AG04449 (cell line): ENCODE data around the gene RNU7-1.
A peak's percentile ranks its signal among the peaks of the same experiment; 100 is the strongest.

Experiments
- CTCF ChIA-PET: fragments of 350-600 bp; formaldehyde crosslinking; extraction: SDS; loops from one replicate; lab custom pipeline; 2021; ENCODE audit warnings: antibody characterized with exemption; lab: Yijun Ruan, JAX
- POLR2A ChIA-PET: fragments of 400-600, 350-600 bp; formaldehyde crosslinking; extraction: SDS; loops from one replicate; lab custom pipeline; 2020; ENCODE audit warnings: antibody characterized with exemption, inconsistent platforms; lab: Yijun Ruan, JAX
- DNase-seq: peaks from one replicate; pipeline ENCODE4 v3.0.0-alpha.2; 2010; ENCODE audit warnings: low read depth, low spot score
- H3K4me3 ChIP-seq: 2 replicates; pipeline ENCODE4 v1.5.1; 2011; ENCODE audit warnings: low read depth, mild to moderate bottlenecking, control low read depth, low read length
- TF ChIP-seq, protein P1 (sequence below): IDR thresholded peaks from one replicate; pipeline ENCODE4 v1.5.1; 2011; ENCODE audit warnings: mild to moderate bottlenecking, moderate library complexity, low read length, control low read depth, inconsistent platforms; ENCODE audit not compliant: insufficient read depth; ENCODE audit errors: missing control alignments

The RNU7-1 gene

DNA sequence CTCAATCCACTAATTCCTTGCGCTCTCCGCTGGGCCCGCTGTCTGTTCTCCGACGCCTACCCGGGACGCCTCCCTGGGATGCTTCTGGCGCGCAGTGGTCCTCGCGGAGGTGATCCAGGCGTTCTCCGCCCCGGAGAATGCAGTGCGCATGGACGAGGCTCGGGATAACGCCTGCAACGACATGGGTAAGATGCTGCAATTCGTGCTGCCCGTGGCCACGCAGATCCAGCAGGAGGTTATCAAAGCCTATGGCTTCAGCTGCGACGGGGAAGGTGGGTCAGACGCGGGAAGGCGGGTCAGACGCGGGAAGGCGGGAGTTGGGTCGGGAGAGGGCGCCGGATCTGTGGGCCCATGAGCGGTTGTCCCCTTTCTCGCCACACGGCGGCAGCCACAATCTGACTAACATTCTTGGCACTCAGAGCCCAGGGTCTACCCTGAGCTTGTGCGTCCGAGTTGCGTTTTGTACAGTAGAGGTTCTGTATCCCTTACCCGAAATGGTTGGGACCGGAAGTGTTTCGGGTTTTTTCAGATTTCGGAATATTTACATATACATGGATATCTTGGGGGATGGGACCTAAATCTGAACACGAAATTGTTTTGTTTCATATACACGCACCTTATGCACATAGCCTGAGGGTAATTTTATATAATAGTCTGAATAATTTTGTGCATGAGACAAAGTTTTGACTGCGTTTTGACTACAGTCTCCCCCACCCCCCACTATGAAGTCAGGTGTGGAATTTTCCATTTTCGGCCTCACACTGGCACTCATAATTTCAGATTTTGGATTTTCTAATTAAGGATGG, 968 bp downstream of the RNU7-1 start:
- peak overlapping the region; percentile 66 for H3K4me3 ChIP-seq
- TF ChIP-seq, protein P1, sequence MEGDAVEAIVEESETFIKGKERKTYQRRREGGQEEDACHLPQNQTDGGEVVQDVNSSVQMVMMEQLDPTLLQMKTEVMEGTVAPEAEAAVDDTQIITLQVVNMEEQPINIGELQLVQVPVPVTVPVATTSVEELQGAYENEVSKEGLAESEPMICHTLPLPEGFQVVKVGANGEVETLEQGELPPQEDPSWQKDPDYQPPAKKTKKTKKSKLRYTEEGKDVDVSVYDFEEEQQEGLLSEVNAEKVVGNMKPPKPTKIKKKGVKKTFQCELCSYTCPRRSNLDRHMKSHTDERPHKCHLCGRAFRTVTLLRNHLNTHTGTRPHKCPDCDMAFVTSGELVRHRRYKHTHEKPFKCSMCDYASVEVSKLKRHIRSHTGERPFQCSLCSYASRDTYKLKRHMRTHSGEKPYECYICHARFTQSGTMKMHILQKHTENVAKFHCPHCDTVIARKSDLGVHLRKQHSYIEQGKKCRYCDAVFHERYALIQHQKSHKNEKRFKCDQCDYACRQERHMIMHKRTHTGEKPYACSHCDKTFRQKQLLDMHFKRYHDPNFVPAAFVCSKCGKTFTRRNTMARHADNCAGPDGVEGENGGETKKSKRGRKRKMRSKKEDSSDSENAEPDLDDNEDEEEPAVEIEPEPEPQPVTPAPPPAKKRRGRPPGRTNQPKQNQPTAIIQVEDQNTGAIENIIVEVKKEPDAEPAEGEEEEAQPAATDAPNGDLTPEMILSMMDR = peak; percentile 89
- CTCF ChIA-PET = interaction anchor here (0.7 to 11.4 kb wide), 26 partner anchors 11 to 200 kb away, joined by 3 to 226 read pairs (median 4); partner anchors contain the start of genes C1RL, LPCAT3, SPSB2 and TPI1
- POLR2A ChIA-PET = interaction anchor here (0.7 to 4.7 kb wide), 20 partner anchors 10 to 404 kb away, joined by 3 to 46 read pairs (median 4); partner anchors contain the start of genes C1RL, C1S, LPCAT3 and SPSB2
- DNase-seq = no peak

DNA sequence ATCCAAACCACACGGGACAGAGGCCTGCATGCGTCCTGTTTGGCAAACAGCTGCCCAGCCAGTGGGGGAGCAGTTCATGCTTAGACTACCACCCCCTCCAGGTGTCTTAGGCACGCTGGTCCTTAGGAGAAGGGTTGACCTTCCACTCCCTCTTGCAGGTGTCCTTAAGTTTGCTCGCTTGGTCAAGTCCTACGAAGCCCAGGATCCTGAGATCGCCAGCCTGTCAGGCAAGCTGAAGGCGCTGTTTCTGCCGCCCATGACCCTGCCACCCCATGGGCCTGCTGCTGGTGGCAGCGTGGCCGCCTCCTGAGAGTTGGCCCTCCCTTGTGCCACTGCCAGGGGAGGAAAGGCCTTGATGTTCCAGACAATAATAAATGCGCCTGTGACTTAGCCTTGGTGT, 2.0 kb downstream of the RNU7-1 start:
- DNase-seq = no peak
- no peak overlapping the region for H3K4me3 ChIP-seq
- ChIA-PET CTCF (interaction anchor here (0.8 to 11.4 kb wide), 18 partner anchors 8 to 199 kb away, joined by 3 to 226 read pairs (median 4); partner anchors contain the start of genes C1R, C1RL, SPSB2 and TPI1), POLR2A (interaction anchor here (0.7 to 4.7 kb wide), 5 partner anchors 16 to 164 kb away, joined by 3 to 46 read pairs (median 8); partner anchors contain the start of genes C1RL and TPI1)
- TF ChIP-seq, protein P1 = no peak

DNA sequence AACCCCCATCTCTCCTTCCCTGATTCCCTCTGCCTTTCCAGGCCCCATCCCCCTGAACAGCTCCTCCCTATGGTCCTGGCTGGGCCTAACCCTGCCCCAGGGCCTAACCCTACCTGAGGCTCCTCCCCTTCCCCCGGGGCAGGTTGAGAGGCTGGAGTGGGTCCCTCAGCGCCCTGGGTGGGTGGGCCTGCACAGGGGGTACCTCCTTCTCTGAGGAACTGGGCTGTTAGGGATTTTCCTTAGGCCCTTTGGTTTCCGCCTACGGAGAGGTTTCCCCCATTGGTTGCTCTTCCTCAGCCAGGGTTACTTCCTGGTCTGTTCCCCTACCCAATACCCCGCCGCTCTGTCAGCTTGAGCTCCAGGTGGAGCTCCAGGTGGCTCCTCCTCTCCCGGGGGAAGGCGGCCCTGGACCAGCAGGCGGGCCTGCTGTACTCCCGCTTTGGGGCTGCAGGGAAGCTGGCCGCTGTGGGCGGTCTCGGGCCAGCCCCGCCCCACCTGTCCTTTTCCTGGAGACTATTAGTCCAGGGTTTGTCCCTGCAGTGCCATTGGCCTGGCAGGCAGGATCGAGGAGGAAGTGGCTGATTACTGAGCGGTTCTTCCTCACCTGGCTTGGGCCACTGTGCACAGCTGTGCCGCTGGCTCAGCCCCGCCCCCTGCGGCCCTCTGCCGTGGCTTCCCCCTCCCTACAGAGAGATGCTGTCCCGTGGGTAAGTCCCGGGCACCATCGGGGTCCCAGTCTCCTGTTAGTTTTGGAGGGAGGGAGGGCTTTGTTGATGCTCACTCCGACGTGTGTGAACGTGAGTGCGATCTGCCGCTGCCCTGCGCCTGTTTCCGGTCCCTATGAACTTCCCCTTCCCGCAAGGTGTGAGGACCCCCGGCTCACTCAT, 2.7 kb downstream of the RNU7-1 start:
- TF ChIP-seq, protein P1 = no peak
- POLR2A ChIA-PET = interaction anchor here (0.6 to 4.7 kb wide), 4 partner anchors 17 to 163 kb away, joined by 3 to 46 read pairs (median 11); partner anchors contain the start of gene C1RL
- CTCF ChIA-PET = interaction anchor here (0.8 to 11.4 kb wide), 15 partner anchors 8 to 199 kb away, joined by 3 to 226 read pairs (median 7); partner anchors contain the start of genes C1R, C1RL and SPSB2
- no peak overlapping the region for H3K4me3 ChIP-seq
- no peak for DNase-seq

DNA sequence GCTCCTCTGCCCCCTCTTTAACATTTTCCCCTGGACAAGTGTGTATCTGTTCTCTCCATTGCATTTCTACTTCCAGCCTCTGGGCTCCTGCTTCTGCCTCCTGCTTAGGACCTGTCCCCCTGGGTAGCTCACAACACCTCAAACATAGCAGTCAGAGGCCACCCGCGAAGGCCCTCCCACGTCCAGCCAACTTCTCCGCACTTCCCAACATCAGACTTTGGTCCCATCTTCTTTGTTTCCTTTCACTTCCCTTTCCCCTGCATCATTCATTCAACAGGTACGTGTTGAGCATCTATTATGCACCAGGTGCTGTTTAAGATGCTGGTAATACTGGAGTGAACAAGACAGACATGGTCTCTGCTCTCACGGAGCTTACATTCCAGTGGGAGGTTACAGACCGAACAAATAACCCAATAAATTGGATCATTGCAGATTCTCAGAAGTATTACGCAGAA, 3.3 kb downstream of the RNU7-1 start:
- DNase-seq = no peak
- CTCF ChIA-PET = interaction anchor here (1.8 to 11.4 kb wide), 5 partner anchors 9 to 198 kb away, joined by 11 to 226 read pairs (median 56); partner anchors contain the start of gene C1RL
- POLR2A ChIA-PET = interaction anchor here (0.6 to 4.7 kb wide), 2 partner anchors 22 to 30 kb away, joined by 3 to 46 read pairs; no protein-coding TSS in a partner anchor
- no peak overlapping the region for H3K4me3 ChIP-seq
- TF ChIP-seq, protein P1 = no peak

DNA sequence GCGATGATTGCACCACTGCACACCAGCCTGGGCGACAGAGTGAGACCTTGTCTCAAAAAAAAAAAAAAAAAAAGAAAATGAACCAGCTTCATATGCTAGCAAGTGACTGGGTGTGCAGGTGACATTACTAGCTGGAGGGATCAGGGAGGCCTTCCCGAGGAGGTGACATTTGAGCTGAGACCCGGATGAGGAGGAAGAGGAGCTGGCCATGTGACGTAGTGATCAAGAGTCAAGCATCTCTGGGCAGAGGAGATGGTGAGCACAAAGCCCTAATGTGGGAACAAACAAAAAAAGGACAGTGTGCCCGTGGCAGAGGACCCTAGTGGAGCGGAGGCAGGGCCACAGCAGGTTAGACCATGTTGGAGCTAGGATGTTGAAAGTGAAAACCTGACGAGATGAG, 4.0 kb downstream of the RNU7-1 start:
- CTCF ChIA-PET = interaction anchor here (0.9 to 11.4 kb wide), 7 partner anchors 9 to 695 kb away, joined by 3 to 226 read pairs (median 15); partner anchors contain the start of gene C1RL
- DNase-seq = no peak
- TF ChIP-seq, protein P1 = no peak
- H3K4me3 ChIP-seq = no peak overlapping the region
- POLR2A ChIA-PET = interaction anchor here (0.6 kb wide), 1 partner anchor 14 kb away, joined by 3 read pairs; no protein-coding TSS in a partner anchor
